Osteocyte (in vitro differentiated cells): ENCODE measurements around the gene CELSR3. TPM values are rescaled to one million over a fixed set of nuclear protein-coding genes. Genes with fewer than 3 reads are reported as not detected.

Experiments
- DNase-seq: peaks from one replicate; pipeline ENCODE4 v3.0.0; 2021; ENCODE audit warnings: mixed read lengths; ENCODE audit not compliant: unreplicated experiment; ENCODE audit errors: extremely low spot score
- H3K27ac Mint-ChIP-seq: one replicate; pipeline ENCODE4 v1.8.0; 2021; ENCODE audit warnings: mild to moderate bottlenecking, mixed read lengths; ENCODE audit not compliant: unreplicated experiment
- H3K27me3 Mint-ChIP-seq: one replicate; pipeline ENCODE4 v1.8.0; 2021; ENCODE audit warnings: mixed read lengths; ENCODE audit not compliant: unreplicated experiment
- H3K36me3 Mint-ChIP-seq: one replicate; pipeline ENCODE4 v1.8.0; 2021; ENCODE audit warnings: mixed read lengths; ENCODE audit not compliant: unreplicated experiment
- H3K4me1 Mint-ChIP-seq: one replicate; pipeline ENCODE4 v1.8.0; 2021; ENCODE audit warnings: mixed read lengths; ENCODE audit not compliant: unreplicated experiment
- H3K4me3 Mint-ChIP-seq: one replicate; pipeline ENCODE4 v1.8.0; 2021; ENCODE audit warnings: mild to moderate bottlenecking, moderate library complexity, mixed read lengths; ENCODE audit not compliant: unreplicated experiment
- H3K9me3 Mint-ChIP-seq: one replicate; pipeline ENCODE4 v1.8.0; 2021; ENCODE audit warnings: mixed read lengths; ENCODE audit not compliant: unreplicated experiment
- total RNA-seq: library from RNA; stranded (reverse); gene quantifications from 2 replicates; pipeline ENCODE4 v1.2.1, GENCODE V29; 2021
- TF ChIP-seq, protein P1 (sequence below): fragments of 200-600 bp; sonication (generic); IDR thresholded peaks from 2 replicates; pipeline ENCODE4 v1.5.0; 2021; ENCODE audit warnings: antibody characterized with exemption, mild to moderate bottlenecking, moderate library complexity

CELSR3 gene
- total RNA-seq, 1 donor from 2014 or later: 7.1 TPM

DNA sequence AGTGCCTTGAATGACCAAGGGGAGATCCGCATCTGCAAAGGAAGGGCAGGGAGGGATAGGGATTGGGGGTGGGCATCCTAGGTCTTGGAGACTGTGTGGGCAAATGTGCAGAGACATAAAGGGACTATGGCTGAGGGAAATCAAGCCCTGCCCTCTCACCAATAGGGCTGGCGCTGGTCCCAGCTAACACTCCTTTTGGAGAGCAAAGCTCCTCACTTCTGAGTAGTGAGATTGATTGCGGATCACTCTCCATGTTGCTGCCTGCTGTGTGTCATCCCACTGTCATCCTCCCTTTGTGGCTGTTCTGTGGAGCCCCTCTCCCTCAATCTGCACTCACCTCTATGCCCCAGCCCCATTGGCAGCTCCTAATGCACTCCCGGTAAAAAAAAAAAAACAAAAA, 2.2 kb upstream of the CELSR3 start:
- Mint-ChIP-seq H3K4me1 (peaks cover 17% of the 10 kb centered on the region), H3K9me3 (no peaks in the 10 kb centered on the region)

DNA sequence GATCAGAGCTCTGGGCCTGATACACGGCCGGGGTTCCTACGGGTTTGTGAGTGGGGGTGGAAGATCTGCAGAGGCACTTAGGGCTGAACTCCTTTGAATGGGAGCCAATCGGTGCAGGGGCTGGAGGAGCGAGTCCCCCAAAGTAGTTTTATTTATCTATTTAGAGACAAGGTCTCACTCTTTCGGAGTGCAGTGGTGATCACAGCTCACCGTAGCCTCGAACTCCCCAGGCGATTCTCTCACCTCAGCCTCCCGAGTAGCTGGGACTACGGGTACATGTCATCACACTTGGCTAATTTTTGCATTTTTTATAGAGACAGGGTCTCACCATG, 1.6 kb upstream of the CELSR3 start:
- Mint-ChIP-seq H3K36me3 (no peaks in the 10 kb centered on the region), H3K27me3 (no peaks in the 10 kb centered on the region), H3K9me3 (no peaks in the 10 kb centered on the region), H3K27ac (peak overlapping the region; percentile 98), H3K4me1 (peaks cover 17% of the 10 kb centered on the region), H3K4me3 (peak overlapping the region; percentile 89)
- TF ChIP-seq, protein P1, sequence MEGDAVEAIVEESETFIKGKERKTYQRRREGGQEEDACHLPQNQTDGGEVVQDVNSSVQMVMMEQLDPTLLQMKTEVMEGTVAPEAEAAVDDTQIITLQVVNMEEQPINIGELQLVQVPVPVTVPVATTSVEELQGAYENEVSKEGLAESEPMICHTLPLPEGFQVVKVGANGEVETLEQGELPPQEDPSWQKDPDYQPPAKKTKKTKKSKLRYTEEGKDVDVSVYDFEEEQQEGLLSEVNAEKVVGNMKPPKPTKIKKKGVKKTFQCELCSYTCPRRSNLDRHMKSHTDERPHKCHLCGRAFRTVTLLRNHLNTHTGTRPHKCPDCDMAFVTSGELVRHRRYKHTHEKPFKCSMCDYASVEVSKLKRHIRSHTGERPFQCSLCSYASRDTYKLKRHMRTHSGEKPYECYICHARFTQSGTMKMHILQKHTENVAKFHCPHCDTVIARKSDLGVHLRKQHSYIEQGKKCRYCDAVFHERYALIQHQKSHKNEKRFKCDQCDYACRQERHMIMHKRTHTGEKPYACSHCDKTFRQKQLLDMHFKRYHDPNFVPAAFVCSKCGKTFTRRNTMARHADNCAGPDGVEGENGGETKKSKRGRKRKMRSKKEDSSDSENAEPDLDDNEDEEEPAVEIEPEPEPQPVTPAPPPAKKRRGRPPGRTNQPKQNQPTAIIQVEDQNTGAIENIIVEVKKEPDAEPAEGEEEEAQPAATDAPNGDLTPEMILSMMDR: peak; percentile 25
- no peak for DNase-seq

More for the DNA sequence above, 2.2 kb upstream of the CELSR3 start:
- Mint-ChIP-seq H3K36me3 (no peaks in the 10 kb centered on the region), H3K27me3 (no peaks in the 10 kb centered on the region), H3K27ac (no peak overlapping the region), H3K4me3 (no peak overlapping the region)
- TF ChIP-seq, protein P1: no peak
- no peak for DNase-seq

DNA sequence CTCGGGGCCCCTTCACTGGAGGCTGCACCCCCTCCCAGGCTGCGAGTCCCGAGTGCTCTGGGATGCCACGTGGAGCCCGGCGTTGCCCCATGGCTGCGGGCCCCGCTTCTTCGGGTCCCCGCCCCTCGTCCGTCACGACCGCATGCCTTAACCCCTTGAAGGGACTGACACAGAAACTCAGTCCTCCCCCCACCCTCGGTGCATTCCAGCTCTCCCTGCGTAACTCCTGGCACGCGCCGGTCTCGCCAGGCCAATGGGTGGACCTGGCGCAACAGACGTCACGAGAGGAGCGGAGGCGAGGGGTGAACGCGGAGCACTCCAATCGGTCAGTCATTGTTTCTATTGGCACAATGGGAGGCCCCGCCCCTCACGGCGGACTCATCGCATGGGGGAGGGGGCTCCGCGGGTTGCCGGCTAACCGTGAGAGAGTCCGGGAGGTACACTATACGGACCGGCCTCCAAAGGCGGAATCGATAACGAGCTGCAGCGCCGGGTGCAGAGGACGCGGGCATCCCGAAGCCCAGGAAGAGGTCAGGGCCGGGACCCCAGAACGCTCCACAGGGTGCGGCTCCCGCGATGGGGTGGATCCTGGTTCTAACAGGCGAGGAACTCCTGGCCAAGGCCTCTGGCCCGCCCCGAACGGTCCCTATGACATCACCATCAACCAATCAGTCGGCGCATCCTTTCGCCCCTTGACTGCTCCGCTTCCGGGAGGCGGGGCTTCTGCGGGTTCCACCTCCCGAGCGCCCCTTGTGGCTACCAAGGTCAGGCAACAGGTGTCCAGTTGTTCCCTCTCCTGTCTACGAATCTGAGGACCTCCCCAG, 1.0 kb upstream of the CELSR3 start:
- Mint-ChIP-seq H3K27ac (peak overlapping the region; percentile 98), H3K36me3 (peaks cover 3% of the 10 kb centered on the region), H3K9me3 (no peaks in the 10 kb centered on the region), H3K27me3 (no peaks in the 10 kb centered on the region), H3K4me1 (peaks cover 17% of the 10 kb centered on the region), H3K4me3 (peak overlapping the region; percentile 89)
- TF ChIP-seq, protein P1: peak; percentile 85
- DNase-seq: peak; percentile 99

DNA sequence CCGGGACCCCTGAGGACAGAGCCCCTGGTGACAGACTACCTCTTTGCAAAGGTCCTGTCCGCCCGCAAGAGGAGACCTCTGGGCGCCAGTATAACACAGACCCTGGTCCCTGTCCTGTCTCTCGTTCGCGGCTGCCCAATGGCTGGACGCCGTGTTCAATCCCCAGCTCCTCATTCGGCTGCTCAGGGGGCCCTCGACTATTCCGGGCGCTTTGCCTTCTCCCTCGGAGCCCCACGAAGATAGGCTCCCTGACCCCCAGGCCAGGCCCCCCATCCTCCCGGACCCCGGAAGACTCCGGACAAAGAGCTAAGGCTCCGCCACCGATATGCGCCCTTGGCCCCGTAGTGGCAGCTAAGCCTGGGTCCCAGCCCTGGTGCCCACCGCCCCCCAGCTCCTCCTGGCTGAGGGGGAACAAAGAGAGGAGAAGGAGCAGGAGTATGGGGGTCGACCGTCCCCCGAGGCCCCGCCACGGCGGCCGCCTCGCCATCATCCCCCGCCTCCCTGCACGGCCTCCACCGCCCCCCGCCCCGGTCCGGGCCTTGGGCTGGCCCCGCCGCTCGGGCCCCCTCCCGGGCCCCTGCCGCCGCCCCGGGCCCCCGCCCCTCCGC, 437 bp downstream of the CELSR3 start:
- Mint-ChIP-seq H3K9me3 (no peaks in the 10 kb centered on the region), H3K27ac (no peak overlapping the region), H3K4me3 (peak overlapping the region; percentile 65), H3K27me3 (no peaks in the 10 kb centered on the region), H3K4me1 (peaks cover 17% of the 10 kb centered on the region), H3K36me3 (peaks cover 5% of the 10 kb centered on the region)
- no peak for DNase-seq
- TF ChIP-seq, protein P1: no peak

DNA sequence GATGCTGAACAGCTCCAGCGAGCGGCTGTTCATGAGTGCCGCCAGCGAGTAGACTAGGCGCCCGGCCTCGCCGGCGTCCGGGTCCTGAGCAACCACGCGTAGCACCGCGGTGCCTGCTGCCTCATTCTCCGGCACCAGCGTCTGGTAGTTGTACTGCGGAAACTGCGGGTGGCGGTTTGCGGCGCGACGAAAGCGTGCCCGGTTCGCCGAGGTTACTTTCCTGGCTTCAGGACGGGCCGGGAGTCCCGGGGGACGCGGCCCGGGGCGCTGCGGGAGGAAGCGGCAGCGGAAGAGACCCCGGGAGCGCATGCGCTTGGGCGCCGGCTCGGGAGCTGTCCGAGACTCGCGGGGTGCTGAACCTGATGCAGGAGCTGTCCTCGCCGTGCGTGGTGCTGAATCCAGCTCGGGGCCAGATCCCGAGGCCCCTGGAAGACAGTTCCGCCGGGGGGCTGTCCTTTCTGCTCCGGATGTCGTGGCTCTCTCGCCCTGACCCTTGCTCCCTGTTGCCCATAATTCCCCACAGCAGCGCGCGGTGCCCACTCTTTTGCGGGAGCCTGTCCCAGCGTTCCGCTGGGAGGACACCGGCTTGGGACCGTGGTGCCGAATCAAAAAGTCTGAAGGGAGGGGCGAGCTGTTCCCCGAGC, 1.1 kb downstream of the CELSR3 start:
- Mint-ChIP-seq H3K36me3 (peaks cover 5% of the 10 kb centered on the region), H3K27me3 (no peaks in the 10 kb centered on the region), H3K4me3 (peak overlapping the region; percentile 65), H3K9me3 (no peaks in the 10 kb centered on the region), H3K27ac (peak overlapping the region; percentile 23), H3K4me1 (peaks cover 17% of the 10 kb centered on the region)
- DNase-seq: peak; percentile 92
- TF ChIP-seq, protein P1: no peak
